ENCODE results near the gene FARSB.

DNA sequence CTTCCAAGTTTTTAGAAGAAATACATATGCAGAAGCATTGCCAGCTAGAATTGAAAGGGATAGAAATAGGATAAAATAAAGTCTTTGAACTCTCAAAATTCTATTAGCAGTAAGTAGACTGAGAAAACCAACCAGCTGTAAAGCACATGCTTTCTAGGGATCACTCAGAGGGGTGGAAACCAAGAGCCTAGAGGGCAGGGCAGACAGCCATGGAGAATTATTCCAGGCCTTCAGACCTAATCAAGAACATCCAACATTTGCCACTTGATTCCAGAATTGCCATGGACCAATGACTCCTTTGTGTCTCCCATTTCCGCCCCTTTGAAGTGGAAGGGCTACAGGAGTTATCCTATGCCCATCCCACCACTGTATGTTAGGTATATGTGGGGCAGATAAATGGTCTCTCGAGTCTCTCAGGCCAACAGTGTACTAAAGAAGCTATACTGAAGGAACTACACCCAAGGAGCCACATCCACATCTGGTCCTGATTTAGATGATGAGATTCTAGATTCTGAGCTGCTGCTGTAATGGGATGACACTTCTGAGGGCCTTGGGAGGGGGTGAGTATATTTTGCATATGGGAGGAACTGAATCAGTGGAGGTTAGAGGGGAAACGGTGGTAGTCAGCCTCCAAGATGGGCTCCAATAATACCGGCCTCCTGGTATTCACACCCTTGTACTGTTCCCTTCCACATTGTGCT, 4.0 kb downstream of the FARSB start:
- TF ChIP-seq, protein P1, sequence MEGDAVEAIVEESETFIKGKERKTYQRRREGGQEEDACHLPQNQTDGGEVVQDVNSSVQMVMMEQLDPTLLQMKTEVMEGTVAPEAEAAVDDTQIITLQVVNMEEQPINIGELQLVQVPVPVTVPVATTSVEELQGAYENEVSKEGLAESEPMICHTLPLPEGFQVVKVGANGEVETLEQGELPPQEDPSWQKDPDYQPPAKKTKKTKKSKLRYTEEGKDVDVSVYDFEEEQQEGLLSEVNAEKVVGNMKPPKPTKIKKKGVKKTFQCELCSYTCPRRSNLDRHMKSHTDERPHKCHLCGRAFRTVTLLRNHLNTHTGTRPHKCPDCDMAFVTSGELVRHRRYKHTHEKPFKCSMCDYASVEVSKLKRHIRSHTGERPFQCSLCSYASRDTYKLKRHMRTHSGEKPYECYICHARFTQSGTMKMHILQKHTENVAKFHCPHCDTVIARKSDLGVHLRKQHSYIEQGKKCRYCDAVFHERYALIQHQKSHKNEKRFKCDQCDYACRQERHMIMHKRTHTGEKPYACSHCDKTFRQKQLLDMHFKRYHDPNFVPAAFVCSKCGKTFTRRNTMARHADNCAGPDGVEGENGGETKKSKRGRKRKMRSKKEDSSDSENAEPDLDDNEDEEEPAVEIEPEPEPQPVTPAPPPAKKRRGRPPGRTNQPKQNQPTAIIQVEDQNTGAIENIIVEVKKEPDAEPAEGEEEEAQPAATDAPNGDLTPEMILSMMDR (IDR thresholded peaks at IDR 0.05) = no peak
- no peak for TF ChIP-seq POLR2A (IDR thresholded peaks at IDR 0.05)

All from body of pancreas (tissue), 4 donors.